CD4-positive, alpha-beta T cell (primary cell): ENCODE measurements around the gene SLC36A3. TPM values are rescaled to one million over a fixed set of nuclear protein-coding genes. Genes with fewer than 3 reads are reported as not detected.

ENCODE experiments used
- ATAC-seq: fragments of 200-7000 bp; cut with Tn5 transposase; one replicate; pipeline ENCODE4 v1.10.0; 2022; ENCODE audit warnings: mild to moderate bottlenecking; ENCODE audit not compliant: poor library complexity
- CTCF ChIA-PET: fragments of 350-600 bp; sonication (Branson Sonifier 250); formaldehyde crosslinking; loops from one replicate; lab custom pipeline; 2021; ENCODE audit warnings: antibody characterized with exemption, inconsistent platforms; lab: Charles Lee
- POLR2A ChIA-PET: fragments of 350-600 bp; sonication (Branson Sonifier 250); formaldehyde crosslinking; loops from one replicate; lab custom pipeline; 2021; ENCODE audit warnings: antibody characterized with exemption, inconsistent platforms; lab: Charles Lee
- DNase-seq, 14 experiments: peaks; one replicate each; pipeline ENCODE4 v3.0.0-alpha.2; 2013 to 2020; ENCODE audit warnings: mixed read lengths in 2 of 14
- H3K27ac ChIP-seq, 2 donors: one replicate each; pipeline versions ENCODE4 v1.5.1 to v1.7.0; 2013; ENCODE audit warnings: low read length in 2 of 2, low read depth in 1 of 2, mild to moderate bottlenecking in 1 of 2
- H3K27me3 ChIP-seq, 2 experiments: 1 replicate in 1 of 2; 2 replicates in 1 of 2; pipeline versions ENCODE4 v1.6.1 to v1.7.0; 2013; ENCODE audit warnings: low read length in 2 of 2, control low read depth in 1 of 2, mild to moderate bottlenecking in 1 of 2, moderate library complexity in 1 of 2; ENCODE audit not compliant: insufficient read depth in 2 of 2, control insufficient read depth in 1 of 2
- H3K36me3 ChIP-seq: one replicate; pipeline ENCODE4 v1.6.1; 2013; ENCODE audit warnings: low read length, control low read depth; ENCODE audit not compliant: insufficient read depth
- H3K4me1 ChIP-seq: one replicate; pipeline ENCODE4 v1.6.1; 2013; ENCODE audit warnings: low read length, control low read depth; ENCODE audit not compliant: insufficient read depth
- H3K4me3 ChIP-seq: one replicate; pipeline ENCODE4 v1.5.1; 2013; ENCODE audit warnings: mild to moderate bottlenecking, low read length, moderate library complexity
- H3K9me3 ChIP-seq, 2 experiments: 1 replicate in 1 of 2; 2 replicates in 1 of 2; pipeline versions ENCODE4 v1.6.1 to v1.7.0; 2013; ENCODE audit warnings: low read length in 2 of 2, mild to moderate bottlenecking in 2 of 2, control low read depth in 1 of 2, moderate library complexity in 1 of 2; ENCODE audit not compliant: control insufficient read depth in 1 of 2, insufficient read depth in 1 of 2
- H3K27ac Mint-ChIP-seq: one replicate; pipeline ENCODE4 v1.8.0; 2020; ENCODE audit warnings: mixed read lengths
- H3K27me3 Mint-ChIP-seq: one replicate; pipeline ENCODE4 v1.8.0; 2021; ENCODE audit warnings: mixed read lengths
- H3K36me3 Mint-ChIP-seq: one replicate; pipeline ENCODE4 v1.8.0; 2021; ENCODE audit warnings: low read depth, mixed read lengths
- H3K4me1 Mint-ChIP-seq: one replicate; pipeline ENCODE4 v1.8.0; 2021; ENCODE audit warnings: low read depth, mixed read lengths
- H3K4me3 Mint-ChIP-seq: one replicate; pipeline ENCODE4 v1.8.0; 2020; ENCODE audit warnings: mild to moderate bottlenecking, mixed read lengths
- H3K9me3 Mint-ChIP-seq: one replicate; pipeline ENCODE4 v1.8.0; 2020; ENCODE audit warnings: mixed read lengths
- intact Hi-C, 2 experiments: fragments of 100-400 bp; cut with DNase I in 1 of 2; cut with micrococcal nuclease in 1 of 2; formaldehyde crosslinking; loops; one replicate each; pipeline versions ENCODE4 v1.15.1 to v1.9.0; 2023 to 2025; cut with DNase I, micrococcal nuclease
- total RNA-seq, 174 experiments: library from RNA in 2 of 174; stranded (reverse) in 2 of 174; gene quantifications; one replicate each; pipeline ENCODE4 v1.2.3 and lab custom pipeline; 2021 to 2026
- TF ChIP-seq, protein P1 (sequence below): fragments of 200-600 bp; IDR thresholded peaks from one replicate; pipeline ENCODE4 v1.8.0; 2022; ENCODE audit warnings: antibody characterized with exemption, mild to moderate bottlenecking

Gene SLC36A3
- total RNA-seq, 2 experiments from 2014 or later: not detected

DNA sequence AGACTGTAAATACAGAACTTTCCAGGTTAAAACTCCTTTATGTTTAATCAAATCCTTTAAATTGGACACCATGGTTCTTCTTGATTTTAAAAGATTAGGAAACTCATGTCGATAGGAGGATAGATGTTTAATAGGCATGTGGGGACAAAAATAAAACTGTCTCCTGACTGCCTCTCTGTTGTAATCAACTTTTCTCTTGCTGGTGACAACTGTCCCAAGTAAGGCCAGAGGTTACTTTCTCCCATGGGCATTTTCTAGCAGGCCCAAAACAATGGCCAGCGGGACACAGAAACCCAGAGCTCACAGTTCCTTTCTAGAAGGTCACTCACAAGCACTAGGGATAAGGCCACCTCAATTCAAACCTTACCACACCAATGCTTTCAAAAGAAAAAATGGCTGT lies 29.3 kb upstream of the SLC36A3 start:
- H3K4me3 Mint-ChIP-seq: no peak overlapping the region
- no peaks in the 10 kb centered on the region for H3K36me3 Mint-ChIP-seq
- TF ChIP-seq, protein P1, sequence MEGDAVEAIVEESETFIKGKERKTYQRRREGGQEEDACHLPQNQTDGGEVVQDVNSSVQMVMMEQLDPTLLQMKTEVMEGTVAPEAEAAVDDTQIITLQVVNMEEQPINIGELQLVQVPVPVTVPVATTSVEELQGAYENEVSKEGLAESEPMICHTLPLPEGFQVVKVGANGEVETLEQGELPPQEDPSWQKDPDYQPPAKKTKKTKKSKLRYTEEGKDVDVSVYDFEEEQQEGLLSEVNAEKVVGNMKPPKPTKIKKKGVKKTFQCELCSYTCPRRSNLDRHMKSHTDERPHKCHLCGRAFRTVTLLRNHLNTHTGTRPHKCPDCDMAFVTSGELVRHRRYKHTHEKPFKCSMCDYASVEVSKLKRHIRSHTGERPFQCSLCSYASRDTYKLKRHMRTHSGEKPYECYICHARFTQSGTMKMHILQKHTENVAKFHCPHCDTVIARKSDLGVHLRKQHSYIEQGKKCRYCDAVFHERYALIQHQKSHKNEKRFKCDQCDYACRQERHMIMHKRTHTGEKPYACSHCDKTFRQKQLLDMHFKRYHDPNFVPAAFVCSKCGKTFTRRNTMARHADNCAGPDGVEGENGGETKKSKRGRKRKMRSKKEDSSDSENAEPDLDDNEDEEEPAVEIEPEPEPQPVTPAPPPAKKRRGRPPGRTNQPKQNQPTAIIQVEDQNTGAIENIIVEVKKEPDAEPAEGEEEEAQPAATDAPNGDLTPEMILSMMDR: no peak
- H3K9me3 Mint-ChIP-seq: no peaks in the 10 kb centered on the region
- Histone ChIP-seq H3K27ac (no peak overlapping the region), H3K4me1 (no peaks in the 10 kb centered on the region), H3K36me3 (no peaks in the 10 kb centered on the region), H3K27me3 (no peaks in the 10 kb centered on the region), H3K4me3 (no peak overlapping the region), H3K9me3 (no peaks in the 10 kb centered on the region)
- intact Hi-C loops: no loop called here
- no peak for DNase-seq
- ChIA-PET POLR2A (no interaction called here), CTCF (no interaction called here)
- peaks cover 14% of the 10 kb centered on the region for H3K27me3 Mint-ChIP-seq
- H3K27ac Mint-ChIP-seq: no peak overlapping the region
- no peaks in the 10 kb centered on the region for H3K4me1 Mint-ChIP-seq
- ATAC-seq: no peak

DNA sequence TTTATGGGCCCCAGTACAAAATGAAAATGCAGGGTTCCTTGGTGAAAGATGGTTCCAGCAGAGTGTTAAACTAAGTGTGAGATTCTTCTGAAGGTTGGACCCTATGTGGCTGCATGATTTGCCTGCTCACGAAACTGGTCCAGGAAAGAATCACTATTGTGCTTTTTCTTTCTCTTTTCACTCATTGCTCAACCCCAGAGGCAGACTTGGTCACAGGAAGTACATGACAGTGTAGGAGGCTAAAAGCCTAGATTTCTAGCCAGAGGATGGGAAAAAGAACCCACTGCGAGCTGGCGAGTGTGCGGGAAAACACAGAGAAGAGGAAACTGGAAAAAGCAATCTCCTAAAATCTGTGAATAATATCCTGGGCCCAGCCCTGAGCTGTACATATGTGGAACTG lies 25.2 kb upstream of the SLC36A3 start:
- H3K27ac Mint-ChIP-seq: no peak overlapping the region
- no peaks in the 10 kb centered on the region for H3K9me3 Mint-ChIP-seq
- POLR2A ChIA-PET: no interaction called here
- H3K27me3 ChIP-seq: no peaks in the 10 kb centered on the region
- H3K36me3 ChIP-seq: no peaks in the 10 kb centered on the region
- ATAC-seq (no peak), DNase-seq (no peak)
- H3K36me3 Mint-ChIP-seq: no peaks in the 10 kb centered on the region
- no peak overlapping the region for H3K27ac ChIP-seq
- H3K4me1 ChIP-seq: no peaks in the 10 kb centered on the region
- H3K4me1 Mint-ChIP-seq: no peaks in the 10 kb centered on the region
- TF ChIP-seq, protein P1: no peak
- no peaks in the 10 kb centered on the region for H3K9me3 ChIP-seq
- no peak overlapping the region for H3K4me3 Mint-ChIP-seq
- intact Hi-C loops: no loop called here
- no peak overlapping the region for H3K4me3 ChIP-seq
- CTCF ChIA-PET: no interaction called here
- peaks cover 11% of the 10 kb centered on the region for H3K27me3 Mint-ChIP-seq

DNA sequence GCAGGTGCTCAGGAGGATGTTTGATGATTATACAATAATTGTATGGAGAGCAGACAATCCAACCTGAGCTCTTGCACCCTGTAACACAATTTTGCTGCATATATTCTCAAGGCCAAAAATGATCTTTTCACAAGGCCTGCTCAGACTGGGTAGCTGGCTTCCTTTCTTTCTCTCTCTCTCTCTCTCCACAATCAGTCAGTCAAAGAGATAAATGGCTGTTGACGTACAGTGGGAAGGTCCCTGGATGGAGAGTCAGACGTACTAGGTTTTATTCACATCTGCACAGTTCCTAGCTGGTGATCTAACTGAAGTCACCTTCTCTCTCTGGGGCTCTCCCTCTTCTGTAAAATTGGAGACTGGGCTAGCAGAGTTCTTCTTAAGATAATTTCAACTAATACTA lies 24.0 kb upstream of the SLC36A3 start:
- Mint-ChIP-seq H3K36me3 (no peaks in the 10 kb centered on the region), H3K4me3 (no peak overlapping the region), H3K4me1 (no peaks in the 10 kb centered on the region), H3K27me3 (peaks cover 17% of the 10 kb centered on the region), H3K27ac (no peak overlapping the region), H3K9me3 (no peaks in the 10 kb centered on the region)
- Histone ChIP-seq H3K27me3 (no peaks in the 10 kb centered on the region), H3K9me3 (no peaks in the 10 kb centered on the region), H3K36me3 (no peaks in the 10 kb centered on the region), H3K4me1 (no peaks in the 10 kb centered on the region), H3K4me3 (no peak overlapping the region), H3K27ac (no peak overlapping the region)
- TF ChIP-seq, protein P1: no peak
- intact Hi-C loops: no loop called here
- DNase-seq (no peak), ATAC-seq (no peak)
- CTCF ChIA-PET: no interaction called here
- POLR2A ChIA-PET: no interaction called here
